Activated CD4-positive, alpha-beta T cell treated with anti-CD3 and anti-CD28 coated beads, Interleukin-10, Interleukin-2, amounts not matched to agents 100 ng/mL and 50 ng/mL, durations not matched to agents 16 hours and 8 hours (primary cell): ENCODE data around the gene BASP1.
"Not testable (repeated sequence)": the region's sequence is repeated elsewhere in the genome, so short reads cannot be mapped to it uniquely, and the experiment has no call there.

Experiments used
- DNase-seq: peaks from one replicate; pipeline ENCODE4 v3.0.0-alpha.2; 2020

Gene BASP1

DNA sequence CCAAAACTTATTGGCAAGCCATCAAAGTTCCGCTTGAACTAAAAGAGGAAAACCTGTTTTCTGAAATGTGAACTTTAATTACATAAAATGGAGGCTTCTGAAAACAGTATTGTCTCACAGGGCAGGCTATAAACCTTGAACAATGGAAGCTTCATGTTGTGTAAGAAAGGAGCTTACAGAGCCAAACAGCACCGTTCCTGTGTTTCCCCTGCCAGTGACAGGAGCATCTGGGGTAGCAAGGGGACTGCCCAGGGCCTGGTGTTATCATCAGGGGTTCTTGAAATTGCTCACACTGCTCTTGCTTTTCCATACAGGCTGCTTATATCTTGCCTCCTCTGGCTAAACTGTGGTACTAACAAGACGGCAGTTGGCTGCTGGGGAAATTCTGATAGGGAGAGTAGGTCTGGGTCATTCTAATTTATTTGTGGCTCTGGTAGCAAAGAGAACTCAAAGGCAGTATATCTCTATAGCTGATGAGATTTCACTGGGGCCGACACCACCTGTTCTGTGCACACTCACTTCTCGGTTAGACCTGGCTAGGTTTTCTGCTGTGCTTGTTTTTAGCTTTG lies 40.4 kb downstream of the BASP1 start:
- peak; percentile 14 for DNase-seq

DNA sequence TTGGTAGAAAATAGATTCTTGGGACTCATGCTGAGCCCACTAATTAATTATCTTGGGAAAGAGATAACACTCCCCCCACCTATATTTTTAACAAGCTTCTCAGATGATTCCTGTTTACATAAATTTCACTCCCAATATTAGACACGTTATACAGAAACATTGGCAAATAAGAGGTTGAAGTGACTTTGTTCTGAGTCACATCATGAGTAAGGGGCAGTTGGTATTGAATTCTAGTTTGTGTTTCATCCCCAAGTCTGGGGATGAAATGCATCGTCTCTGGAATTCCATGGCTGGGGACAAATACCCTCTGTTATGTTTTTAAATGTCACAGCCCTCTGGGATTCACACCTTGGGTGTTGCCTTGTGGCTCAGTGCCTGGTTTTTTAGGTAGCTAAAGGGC lies 41.0 kb downstream of the BASP1 start:
- DNase-seq, result no peak

DNA sequence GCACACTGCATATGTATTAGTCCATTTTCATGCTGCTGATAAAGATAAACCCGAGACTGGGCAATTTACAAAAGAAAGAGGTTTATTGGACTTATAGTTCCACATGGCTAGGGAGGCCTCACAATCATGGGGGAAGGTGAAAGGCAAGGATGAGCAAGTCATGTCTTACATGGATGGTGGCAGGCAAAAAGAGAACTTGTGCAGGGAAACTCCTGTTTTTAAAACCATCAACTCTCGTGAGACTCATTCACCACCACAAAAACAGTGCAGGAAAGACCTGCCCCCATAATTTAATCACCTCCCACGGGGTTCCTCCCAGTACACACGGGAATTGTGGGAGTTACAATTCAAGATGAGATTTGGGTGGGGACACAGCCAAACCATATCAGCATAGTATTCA lies 41.6 kb downstream of the BASP1 start:
- not testable (repeated sequence) for DNase-seq

DNA sequence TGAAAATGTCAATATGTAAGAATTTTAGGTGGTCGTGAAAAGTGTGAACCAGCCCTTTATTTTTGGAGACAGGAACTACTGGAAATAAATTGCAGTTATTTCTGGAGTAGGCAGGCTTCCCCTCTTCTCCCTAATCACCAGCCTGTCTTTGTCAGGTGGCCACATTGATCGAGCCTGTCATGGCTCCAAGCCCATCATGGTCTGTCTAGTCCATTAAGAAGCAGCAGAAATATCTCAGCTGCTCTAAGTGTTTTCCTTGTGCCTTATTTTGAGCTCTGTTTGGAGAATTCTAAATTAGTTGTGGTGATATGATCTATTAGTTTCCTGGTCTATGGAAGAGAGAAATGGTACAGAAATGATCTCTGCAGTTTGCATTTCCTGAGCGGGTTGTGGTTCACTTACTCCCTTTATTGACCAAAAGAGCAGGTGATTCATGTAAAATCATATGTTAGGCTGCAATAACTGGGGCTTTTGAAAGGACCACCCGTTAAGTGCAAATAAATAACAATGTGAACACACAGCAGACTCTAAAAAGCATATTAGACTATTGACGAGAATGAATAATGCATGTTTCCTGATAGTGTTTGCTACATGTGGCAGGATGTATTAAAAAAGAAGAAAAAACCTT lies 42.3 kb downstream of the BASP1 start:
- DNase-seq, result no peak

DNA sequence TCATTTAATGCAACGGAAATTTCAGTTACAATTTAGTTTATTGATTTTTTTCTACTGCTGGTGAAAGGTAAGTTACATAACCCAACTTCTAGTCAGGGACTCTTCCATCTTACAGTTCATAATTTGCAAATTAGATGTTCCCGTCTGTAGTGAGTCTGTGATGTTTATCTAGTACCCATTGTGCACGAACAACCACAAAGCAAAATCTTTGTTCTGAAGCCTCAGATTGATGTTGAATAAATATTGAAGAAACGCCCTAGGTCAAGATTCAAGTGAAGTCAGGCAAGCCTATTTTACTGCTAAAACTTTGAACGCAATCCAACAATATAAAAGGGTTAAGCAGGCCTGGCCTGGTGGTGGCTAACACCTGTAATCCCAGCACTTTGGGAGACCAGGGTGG lies 43.1 kb downstream of the BASP1 start:
- no peak for DNase-seq

DNA sequence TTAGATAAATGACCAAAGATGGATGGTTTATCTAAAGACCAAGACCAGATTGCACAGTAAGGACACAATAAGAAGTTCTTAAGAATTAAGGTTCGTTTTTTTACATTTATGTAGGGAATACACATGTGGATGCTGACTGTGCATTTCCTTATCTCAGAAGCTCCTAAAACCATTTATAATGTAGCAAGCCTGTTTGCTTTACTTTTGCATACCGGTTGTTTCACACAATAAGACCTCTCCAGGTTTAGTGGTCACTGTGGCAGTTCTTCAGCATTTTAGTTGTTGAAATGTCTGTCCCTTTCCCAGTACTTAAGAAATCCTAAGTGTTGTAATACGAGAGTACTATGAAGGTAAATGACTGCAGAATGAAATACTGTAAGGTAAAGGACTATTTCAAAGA lies 43.6 kb downstream of the BASP1 start:
- no peak for DNase-seq

DNA sequence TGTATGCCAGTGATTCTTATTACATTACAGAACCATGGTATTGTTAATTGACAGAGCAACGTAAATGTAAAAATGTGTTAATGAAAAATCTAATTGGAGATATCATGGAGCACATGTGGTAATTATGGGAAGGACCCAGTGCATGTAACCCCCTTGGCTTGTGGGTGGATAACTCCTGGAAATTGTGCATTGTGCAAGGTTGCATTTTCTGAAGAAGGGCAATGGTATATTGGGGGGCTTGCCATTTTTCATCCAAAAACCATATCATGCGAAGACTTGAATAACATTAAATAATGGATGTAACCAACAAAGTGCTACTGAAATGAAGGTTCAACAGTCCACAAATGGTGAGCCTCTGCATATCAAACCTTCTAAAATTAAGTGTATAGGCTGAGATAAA lies 47.6 kb downstream of the BASP1 start:
- DNase-seq, result no peak

DNA sequence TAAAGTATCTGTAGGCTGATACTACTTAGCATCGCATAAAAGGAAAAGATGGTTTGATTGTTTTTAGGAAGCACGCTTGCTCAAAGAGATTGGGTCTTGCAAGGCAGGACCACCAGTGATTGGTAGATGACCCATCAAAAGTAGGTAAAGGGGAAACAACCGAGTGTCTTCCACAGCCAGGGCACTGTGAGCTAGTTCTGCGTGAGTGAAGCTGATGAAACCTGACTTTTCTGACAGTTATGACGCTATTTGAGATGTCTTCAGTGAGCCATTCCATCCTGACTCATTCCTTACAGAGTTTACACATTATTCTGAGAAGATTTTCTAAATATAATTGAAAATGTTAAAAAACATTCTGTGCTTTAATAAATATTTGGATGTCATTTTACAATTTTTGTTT lies 49.7 kb downstream of the BASP1 start:
- DNase-seq, result no peak

DNA sequence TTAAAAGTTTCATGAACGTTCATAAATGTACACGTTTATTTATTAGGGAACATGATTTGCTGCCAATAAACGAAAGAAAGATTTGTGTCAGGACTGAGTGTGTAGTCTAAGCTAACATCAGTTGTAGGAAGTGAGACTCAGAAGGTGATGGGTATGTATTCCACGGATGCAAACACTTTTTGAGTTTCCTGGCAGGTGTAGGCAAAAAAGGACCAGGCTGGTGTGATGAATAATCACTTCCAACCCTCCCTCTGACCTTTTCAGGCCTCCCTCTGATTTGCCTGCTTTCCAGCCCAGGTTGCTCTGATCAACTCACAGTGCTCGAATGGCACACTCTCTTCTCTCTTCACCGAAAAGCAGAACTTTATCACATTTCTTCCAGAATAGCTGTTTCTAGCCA lies 51.8 kb downstream of the BASP1 start:
- DNase-seq, result no peak

DNA sequence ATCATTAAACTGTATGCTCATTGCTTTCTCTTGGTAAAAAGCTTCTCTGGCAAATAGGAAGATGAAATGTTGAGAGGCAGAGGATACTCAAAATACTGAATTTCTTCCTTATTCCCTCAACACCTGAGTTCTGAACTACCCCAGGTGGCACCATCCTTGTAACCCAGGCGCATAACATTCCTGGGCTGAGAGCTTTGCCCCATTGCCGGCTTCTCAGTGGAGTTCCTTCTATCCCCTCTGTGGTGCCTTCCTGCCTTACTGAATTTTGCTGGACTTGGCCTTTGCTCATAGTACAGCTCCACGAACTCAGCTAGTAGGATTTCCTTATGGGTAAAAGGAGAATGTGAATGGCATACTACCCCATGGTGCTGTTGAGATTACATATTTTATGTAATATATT lies 54.7 kb downstream of the BASP1 start:
- DNase-seq, result no peak

DNA sequence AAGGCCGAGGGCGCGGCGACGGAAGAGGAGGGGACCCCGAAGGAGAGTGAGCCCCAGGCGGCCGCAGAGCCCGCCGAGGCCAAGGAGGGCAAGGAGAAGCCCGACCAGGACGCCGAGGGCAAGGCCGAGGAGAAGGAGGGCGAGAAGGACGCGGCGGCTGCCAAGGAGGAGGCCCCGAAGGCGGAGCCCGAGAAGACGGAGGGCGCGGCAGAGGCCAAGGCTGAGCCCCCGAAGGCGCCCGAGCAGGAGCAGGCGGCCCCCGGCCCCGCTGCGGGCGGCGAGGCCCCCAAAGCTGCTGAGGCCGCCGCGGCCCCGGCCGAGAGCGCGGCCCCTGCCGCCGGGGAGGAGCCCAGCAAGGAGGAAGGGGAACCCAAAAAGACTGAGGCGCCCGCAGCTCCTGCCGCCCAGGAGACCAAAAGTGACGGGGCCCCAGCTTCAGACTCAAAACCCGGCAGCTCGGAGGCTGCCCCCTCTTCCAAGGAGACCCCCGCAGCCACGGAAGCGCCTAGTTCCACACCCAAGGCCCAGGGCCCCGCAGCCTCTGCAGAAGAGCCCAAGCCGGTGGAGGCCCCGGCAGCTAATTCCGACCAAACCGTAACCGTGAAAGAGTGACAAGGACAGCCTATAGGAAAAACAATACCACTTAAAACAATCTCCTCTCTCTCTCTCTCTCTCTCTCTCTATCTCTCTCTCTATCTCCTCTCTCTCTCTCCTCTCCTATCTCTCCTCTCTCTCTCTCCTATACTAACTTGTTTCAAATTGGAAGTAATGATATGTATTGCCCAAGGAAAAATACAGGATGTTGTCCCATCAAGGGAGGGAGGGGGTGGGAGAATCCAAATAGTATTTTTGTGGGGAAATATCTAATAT lies 58.1 kb downstream of the BASP1 start:
- no peak for DNase-seq

DNA sequence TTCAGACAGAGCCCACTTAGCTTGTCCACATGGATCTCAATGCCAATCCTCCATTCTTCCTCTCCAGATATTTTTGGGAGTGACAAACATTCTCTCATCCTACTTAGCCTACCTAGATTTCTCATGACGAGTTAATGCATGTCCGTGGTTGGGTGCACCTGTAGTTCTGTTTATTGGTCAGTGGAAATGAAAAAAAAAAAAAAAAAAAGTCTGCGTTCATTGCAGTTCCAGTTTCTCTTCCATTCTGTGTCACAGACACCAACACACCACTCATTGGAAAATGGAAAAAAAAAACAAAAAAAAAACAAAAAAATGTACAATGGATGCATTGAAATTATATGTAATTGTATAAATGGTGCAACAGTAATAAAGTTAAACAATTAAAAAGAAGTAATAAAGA lies 59.0 kb downstream of the BASP1 start:
- no peak for DNase-seq

DNA sequence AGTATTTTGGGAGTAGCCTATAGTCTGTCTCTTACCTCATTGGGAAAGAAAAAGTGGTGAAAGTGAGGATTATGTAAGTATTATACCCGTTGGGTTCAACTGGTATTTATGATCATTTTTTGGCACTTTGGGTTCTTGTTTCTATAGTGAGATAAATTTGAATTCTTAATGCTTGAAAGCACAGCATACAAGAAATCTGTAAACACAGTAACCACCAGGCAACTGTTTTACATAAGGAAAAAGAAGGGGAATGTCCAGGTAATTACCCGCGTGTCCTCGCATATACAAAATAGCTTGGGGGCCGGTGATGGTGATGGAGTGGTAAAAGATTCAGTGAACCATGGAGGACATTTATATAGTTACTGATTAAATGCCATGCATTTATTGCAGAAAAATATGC lies 60.5 kb downstream of the BASP1 start:
- no peak for DNase-seq

DNA sequence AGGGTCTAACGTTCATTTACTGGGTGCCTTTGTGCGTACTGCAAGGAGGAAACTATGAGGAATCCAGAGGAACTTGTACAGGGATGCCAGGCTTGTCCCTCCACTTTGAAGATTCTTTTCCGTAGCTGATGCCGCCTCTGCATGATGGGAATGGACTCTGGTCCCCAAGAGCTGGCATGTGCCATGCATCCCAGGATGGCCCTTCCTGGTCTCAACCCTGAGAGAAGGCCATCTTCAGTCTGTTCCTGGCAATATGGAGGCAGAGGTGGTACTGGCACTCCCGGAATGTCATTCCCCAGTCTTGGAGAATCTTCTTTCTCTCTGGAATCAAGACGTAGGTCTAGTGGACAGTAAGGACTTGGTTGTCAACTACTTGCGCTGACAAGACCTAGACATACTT lies 61.5 kb downstream of the BASP1 start:
- DNase-seq, result no peak

DNA sequence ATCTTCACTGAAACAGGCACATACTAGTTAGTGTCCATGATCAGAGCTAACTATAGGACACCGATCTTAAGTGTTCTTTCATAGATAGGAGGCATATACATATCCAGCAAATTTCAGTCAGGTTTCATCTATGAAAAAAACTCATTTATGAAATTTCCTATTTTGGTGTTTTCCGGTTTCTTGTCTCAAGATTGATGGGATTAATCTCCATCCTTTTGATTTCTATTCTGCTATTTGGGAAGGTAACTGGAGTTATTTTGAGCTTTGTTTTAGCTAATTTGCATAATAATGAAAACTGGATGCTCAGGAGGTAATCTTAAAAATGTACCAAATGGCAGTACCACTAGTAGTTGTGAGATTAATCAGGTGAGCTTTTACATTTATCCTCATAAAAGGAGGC lies 62.1 kb downstream of the BASP1 start:
- DNase-seq, result no peak

DNA sequence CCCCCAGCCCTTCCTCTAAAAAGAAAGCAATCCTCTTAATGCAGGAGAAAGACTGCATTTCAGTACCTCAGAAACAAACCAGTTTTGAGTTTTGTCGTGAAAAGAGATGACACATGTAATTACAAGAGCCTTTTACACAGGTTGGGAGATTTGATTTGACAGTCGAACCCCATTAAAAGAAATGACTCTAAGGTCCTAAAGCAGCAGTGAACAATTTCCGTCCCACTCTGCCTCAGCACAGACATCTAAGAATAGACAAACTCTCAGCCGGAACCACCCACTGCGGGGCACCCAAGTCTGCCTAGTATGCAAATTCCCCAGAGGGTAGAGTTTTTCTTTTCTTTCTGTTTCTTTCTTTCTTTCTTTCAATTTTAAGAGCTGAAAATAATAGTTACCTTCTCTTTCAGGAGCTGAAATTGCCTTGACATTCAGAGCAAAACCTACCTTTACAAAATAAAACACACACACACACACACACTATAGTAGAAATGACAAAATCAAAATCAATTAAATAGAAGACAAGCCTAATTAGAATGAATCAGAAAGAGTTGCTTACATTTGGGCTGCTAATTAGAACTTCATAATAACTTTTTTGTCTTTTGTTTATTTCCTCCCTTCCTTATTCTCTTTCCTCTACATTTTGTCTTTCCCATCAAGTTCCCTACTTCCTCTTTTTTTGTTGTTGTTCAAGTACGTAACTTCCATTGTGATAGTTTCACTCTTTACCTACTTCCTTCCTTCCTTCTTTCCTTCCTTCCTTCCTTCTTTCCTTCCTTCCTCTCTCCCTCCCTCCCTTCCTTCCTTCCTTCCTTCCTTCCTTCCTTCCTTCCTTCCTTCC lies 65.1 kb downstream of the BASP1 start:
- no peak for DNase-seq

DNA sequence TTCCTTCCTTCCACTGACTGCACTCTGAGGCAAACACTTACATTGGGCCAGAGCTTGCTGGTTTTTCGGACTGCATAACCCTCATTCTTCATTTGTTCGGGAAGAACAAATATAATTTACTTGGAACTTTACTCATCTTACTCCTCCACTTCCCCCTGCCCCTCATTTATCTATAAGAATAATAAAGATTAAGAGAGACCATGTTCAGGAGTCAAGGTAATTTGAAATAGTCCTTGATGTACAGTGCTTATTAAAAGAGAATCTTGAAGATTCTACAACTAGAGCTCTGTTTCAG lies 65.6 kb downstream of the BASP1 start:
- no peak for DNase-seq

DNA sequence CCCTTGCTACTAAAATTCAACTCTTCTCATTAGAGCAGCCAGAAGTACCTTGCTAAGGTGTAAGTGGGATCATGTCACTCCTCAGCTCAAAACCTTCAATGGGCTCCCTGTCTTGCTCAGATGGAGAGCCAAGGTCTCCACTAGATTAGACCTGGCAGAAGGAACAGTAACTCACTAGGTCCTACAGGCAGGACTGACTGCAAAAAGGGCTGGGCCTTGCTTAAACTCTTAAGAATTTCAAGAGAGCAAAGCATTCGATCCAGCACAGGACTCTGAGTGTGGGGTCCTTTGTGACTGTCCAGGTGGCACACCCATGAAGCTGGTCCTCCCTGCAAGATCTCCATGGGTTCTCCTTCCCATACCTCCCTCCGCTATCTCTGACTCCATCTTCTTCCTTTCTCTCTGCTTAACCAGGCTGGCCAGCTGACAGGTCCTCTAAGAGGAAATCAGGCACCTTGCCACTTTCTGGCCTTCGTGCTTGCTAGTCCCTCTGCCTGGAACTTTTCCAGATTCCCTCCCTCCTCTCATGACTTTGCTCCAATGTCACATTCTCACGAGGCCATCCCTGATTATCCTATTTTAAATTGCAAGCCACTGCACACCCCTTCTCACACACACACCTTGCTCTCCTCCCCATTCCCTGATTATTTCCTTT lies 70.2 kb downstream of the BASP1 start:
- no peak for DNase-seq

DNA sequence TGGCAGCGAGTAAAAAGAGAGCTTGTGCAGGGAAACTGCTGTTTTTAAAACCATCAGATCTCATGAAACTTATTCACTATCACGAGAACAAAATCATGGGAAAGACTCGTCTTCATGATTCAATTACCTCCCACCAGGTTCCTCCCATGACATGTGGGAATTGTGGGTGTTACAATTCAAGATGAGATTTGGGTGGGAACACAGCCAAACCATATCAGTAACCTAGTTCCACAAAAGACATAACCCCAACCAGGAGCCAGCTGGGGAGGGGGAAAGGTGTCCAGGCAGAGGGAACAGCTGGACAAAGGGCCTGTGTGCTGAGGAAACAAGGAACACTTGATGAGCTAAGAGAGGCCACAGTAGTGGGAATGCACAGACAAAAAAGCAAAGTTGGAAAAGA lies 71.1 kb downstream of the BASP1 start:
- DNase-seq, result no peak

DNA sequence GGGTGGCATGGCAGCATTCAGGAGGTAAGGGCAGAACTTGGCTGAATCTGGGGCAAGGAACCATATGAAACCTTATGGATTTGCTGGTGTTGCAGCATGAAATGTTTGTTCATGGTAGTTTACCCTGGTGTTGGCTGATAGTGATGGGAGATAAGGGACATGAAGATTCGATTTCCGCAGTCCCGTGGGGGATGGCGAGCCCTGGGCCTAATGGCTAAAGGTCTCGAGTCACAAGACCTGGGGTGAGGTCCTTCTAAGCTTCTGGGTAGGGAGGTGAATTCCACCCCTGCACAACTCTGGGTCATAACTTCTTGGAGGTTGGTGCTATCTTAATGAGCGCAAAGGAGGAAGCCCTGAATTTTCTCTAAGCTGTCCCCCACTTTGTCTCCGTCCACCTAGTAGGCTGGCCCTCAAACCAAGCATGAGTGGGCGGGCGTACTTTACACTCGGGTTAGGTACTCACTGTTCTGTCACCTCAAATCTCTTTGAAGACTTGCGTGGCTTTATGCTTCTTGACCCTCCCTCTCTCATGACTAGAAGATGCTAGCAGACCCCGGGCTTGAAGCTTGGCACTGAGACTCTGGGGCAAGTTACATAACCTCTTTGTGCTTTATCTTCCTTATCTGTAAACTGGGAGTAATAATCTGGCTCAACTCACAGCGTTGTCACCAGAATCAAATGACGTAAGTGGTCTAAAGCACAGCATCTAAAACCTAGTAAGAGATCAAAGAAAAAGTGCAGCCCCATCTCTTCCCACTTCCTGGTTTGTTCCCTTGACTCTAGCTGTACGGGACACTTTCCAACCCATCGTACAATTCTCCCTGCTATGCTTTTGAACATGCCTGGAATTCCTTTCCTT lies 72.5 kb downstream of the BASP1 start:
- no peak for DNase-seq

DNA sequence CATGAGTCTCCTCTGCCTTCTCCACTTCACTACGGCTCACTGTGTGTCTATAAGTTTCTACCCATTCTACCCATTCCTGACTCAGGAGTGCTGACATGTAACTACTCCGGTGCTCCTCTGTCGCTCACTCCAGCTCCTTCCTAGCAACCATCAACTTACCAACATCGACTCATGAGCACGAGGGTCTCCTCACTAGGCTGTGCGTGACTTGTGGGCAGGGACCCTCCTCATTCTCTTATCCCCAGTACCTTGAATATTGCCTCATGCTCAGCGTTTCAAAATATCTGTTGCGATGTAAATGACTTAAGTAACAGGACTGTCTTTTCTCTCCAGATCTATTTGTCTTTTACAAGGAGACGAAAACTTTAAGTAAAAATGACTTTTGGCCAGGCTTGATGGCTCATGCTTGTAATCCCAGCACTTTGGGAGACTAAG lies 73.1 kb downstream of the BASP1 start:
- DNase-seq, result no peak

DNA sequence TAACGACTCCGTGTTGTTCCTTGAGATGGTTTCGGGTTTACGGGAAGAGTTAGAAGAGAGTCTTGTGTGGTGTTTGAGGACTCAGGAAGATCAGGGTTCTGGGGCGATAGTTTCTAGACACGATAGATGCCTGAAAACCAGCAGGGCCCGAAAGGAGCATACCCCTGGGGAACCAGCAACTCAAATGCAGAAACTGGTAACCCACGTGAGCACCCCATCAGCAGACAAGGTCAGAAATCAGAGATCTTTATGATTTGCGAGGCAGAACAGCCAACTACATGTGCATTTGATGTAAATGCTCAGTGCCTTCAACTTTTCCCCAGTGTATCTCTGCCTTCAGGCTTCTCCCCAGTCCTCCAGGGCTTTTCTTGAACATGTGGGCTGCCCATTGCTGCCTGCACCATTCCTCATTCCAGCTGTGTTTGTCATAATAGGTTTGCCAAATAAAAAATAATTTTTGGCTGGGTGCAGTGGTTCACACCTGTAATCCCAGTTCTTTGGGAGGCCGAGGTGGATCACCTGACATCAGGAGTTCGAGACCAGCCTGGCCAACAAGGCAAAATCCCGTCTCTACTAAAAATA lies 75.1 kb downstream of the BASP1 start:
- DNase-seq, result no peak
